GM19395 (cell line): ENCODE measurements around the gene CACNA2D2.

Experiments
- ATAC-seq: cut with Tn5 transposase; IDR thresholded peaks from one replicate; pipeline ENCODE4 v1.9.1; 2021; ENCODE audit warnings: mild to moderate bottlenecking, moderate library complexity; ENCODE audit not compliant: unreplicated experiment

The CACNA2D2 gene

GRCh38 chr3:50319181-50319893, 184.1 kb downstream of the CACNA2D2 start:
- ATAC-seq = no peak

- ATAC-seq = no peak
Observed at GRCh38 chr3:50318615-50319014, 184.8 kb downstream of the CACNA2D2 start.

GRCh38 chr3:50318163-50318562, 185.3 kb downstream of the CACNA2D2 start:
- ATAC-seq = no peak

GRCh38 chr3:50317300-50317699, 186.1 kb downstream of the CACNA2D2 start:
- ATAC-seq = no peak

- no peak for ATAC-seq
Observed at GRCh38 chr3:50316657-50317242, 186.7 kb downstream of the CACNA2D2 start.

- ATAC-seq = no peak
Observed at GRCh38 chr3:50314816-50315215, 188.6 kb downstream of the CACNA2D2 start.

- no peak for ATAC-seq
Observed at GRCh38 chr3:50314342-50314741, 189.1 kb downstream of the CACNA2D2 start.
